Measurements from ENCODE around the gene DNM2.

- TF ChIP-seq POLR2A (IDR thresholded peaks at IDR 0.05) (no peak), CTCF (IDR thresholded peaks at IDR 0.05) (no peak)
Measured at GRCh38 chr19:10713317-10713716, 4.6 kb upstream of the DNM2 start.

Measured in Peyer's patch (tissue), 4 donors.